Fibroblast of lung (primary cell): ENCODE data around the gene ZDHHC20.

ENCODE experiments used
- CTCF ChIP-seq, 2 donors: IDR thresholded peaks in 1 of 2; conservative IDR thresholded peaks in 1 of 2; 1 replicate in 1 of 2; 2 replicates in 1 of 2; pipeline ENCODE4 v1.5.1; 2011 to 2012; ENCODE audit warnings: low read length in 2 of 2, control low read depth in 1 of 2, inconsistent platforms in 1 of 2, low read depth in 1 of 2, mild to moderate bottlenecking in 1 of 2
- EZH2 ChIP-seq: IDR thresholded peaks from 2 replicates; pipeline ENCODE4 v1.5.1; 2012; ENCODE audit warnings: low read length, control low read depth, mild to moderate bottlenecking; ENCODE audit errors: missing control alignments

DNA sequence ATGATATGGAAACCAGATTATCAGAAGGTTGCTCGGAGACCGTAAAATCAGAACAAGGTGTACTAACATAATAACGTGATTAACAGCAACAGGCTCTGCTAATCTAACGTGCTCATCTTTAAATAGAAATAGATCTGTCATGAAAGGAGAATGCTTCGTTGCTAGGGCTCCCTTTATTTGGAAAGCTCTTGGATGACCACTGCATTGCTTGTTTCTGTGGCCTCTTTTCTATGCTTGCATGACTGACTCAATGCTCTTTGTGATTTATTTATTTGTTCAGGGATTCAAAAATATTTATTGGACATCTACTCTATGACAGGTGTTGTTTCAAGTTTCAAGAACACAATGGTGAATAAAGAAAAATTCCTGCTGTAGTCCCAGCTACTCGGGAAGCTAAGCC is 22.3 kb upstream of the ZDHHC20 start:
- no peak for TF ChIP-seq CTCF (conservative IDR thresholded peaks at IDR 0.05 in 1 of 2, IDR thresholded peaks at IDR 0.05 in 1 of 2; ENCODE audit: low read depth in 1 of 2, low read length in 2 of 2)
- TF ChIP-seq EZH2, result no peak
